ENCODE results near the gene CLIC1. TPM values are rescaled to one million over a fixed set of nuclear protein-coding genes. Genes with fewer than 3 reads are reported as not detected.

Gene CLIC1
- total and polyA plus RNA-seq, 10 of the 15 experiments (the other 5 are each of a cell fraction or from before 2014, with no cell fraction given), result 446 to 1,266 (median 636) TPM

- H3K27me3 ChIP-seq (replicated peaks in 1 of 2; ENCODE audit: control insufficient read depth in 2 of 2, insufficient read depth in 2 of 2, low read length in 1 of 2), result no peaks in the 10 kb centered on the region
- peaks cover 6 to 15% of the 10 kb centered on the region in 2 experiments for H3K36me3 ChIP-seq (ENCODE audit: control insufficient read depth in 2 of 2, insufficient read depth in 2 of 2, low read length in 1 of 2)
- DNase-seq (ENCODE audit: low read depth, low spot score) (peak; percentile 35), ATAC-seq (peak; percentile 84), FAIRE-seq (no peak)
- 0 out of 2 replicates have a peak, but pooled peaks cover 3% of the 10 kb centered on the region for H4K20me1 ChIP-seq (ENCODE audit: control insufficient read depth, insufficient read depth)
- H3K4me1 ChIP-seq (ENCODE audit: control insufficient read depth, insufficient read depth, low read length), result peaks cover 33% of the 10 kb centered on the region
- peak overlapping the region; percentile 98 for H3K4me2 ChIP-seq (ENCODE audit: control insufficient read depth, insufficient read depth)
- POLR2A ChIA-PET, result interaction anchor here (0.9 to 2.8 kb wide), 9 partner anchors 10 to 327 kb away, joined by 3 to 30 read pairs (median 3); partner anchors contain the start of genes HSPA1B, MSH5 and NEU1
- H3K9ac ChIP-seq (ENCODE audit: control insufficient read depth, insufficient read depth, low read length), result peak overlapping the region; percentile 25; the same call in 1 of the 2 replicates
- peak overlapping the region; percentile 13; the same call in 1 of the 2 replicates for H3K27ac ChIP-seq (ENCODE audit: control insufficient read depth, insufficient read depth)
- no TSS peak for BruUV-seq (replicated peaks)
- no peaks in the 10 kb centered on the region for H3K9me3 ChIP-seq (replicated peaks; ENCODE audit: control insufficient read depth, insufficient read depth, low read length)
- peaks cover 16% of the 10 kb centered on the region for H3K79me2 ChIP-seq (ENCODE audit: control insufficient read depth, insufficient read depth, low read length)
- SMC1A ChIA-PET (ENCODE audit: uncharacterized antibody, unreplicated experiment), result interaction anchor here (0.6 to 5.3 kb wide), 13 partner anchors 9 to 107 kb away, joined by 3 to 45 read pairs (median 3); partner anchors contain the start of genes CLIC1, HSPA1A, HSPA1L and LSM2
- in situ Hi-C loops (cut with MboI), result no loop called here
- intact Hi-C loops (cut with micrococcal nuclease; ENCODE audit: unreplicated experiment), result loop anchor here (1.0 to 2.0 kb wide), 3 partner anchors 39 to 97 kb away; partner anchors contain the start of gene HSPA1B
- peak overlapping the region; percentile 78 for H3K4me3 ChIP-seq
- CTCF ChIA-PET, result interaction anchor here (0.6 to 15.8 kb wide), 19 partner anchors 9 to 221 kb away, joined by 3 to 208 read pairs (median 5); partner anchors contain the start of genes HSPA1B, LY6G5C, MSH5 and VARS1
- RAD21 ChIA-PET (ENCODE audit: unreplicated experiment), result interaction anchor here (0.7 to 3.6 kb wide), 18 partner anchors 10 to 466 kb away, joined by 3 to 44 read pairs (median 4); partner anchors contain the start of genes HSPA1A, HSPA1B, HSPA1L and LSM2
- peak overlapping the region; percentile 29 for H2AFZ ChIP-seq (ENCODE audit: control insufficient read depth, low read depth, low read length)
- under 1% methylated on average over 29 of the region's 29 CpGs for WGBS (ENCODE audit: insufficient coverage, insufficient replicate concordance, low lambda C conversion rate, missing lambda C conversion rate)
- TF ChIP-seq SREBF2 (IDR thresholded peaks at IDR 0.05; ENCODE audit: low read length) (no peak), SP1 (IDR thresholded peaks at IDR 0.05; ENCODE audit: low read depth, low read length) (peak; percentile 42), MYB (IDR thresholded peaks at IDR 0.05; ENCODE audit: borderline replicate concordance, low read depth, low read length) (no peak), NKRF (conservative IDR thresholded peaks at IDR 0.05) (peak; percentile 62; the same call in 1 of the 2 replicates), TARDBP (IDR thresholded peaks at IDR 0.05; ENCODE audit: borderline replicate concordance) (no peak), POLR2AphosphoS2 (IDR thresholded peaks at IDR 0.05; ENCODE audit: low read depth, low read length) (no peak), PRDM15 (CRISPR knock-in tag; IDR thresholded peaks at IDR 0.05) (no peak), CHD1 (IDR thresholded peaks at IDR 0.05; ENCODE audit: low read depth, low read length) (no peak), HSF1 (IDR thresholded peaks at IDR 0.05; ENCODE audit: low read depth, low read length) (no peak), IKZF2 (IDR thresholded peaks at IDR 0.05) (no peak; a peak in 1 of 4 replicates), CBX5 (IDR thresholded peaks at IDR 0.05; ENCODE audit: low read depth) (no peak), CREM (IDR thresholded peaks at IDR 0.05; ENCODE audit: low read depth) (no peak), NFIC (IDR thresholded peaks at IDR 0.05; ENCODE audit: low read depth, low read length) (no peak), RCOR1 (conservative IDR thresholded peaks at IDR 0.05; ENCODE audit: low read depth, low read length) (no peak), USF2 (IDR thresholded peaks at IDR 0.05; ENCODE audit: borderline replicate concordance, low read depth, low read length) (no peak), ZNF384 (IDR thresholded peaks at IDR 0.05; ENCODE audit: borderline replicate concordance, low read depth, low read length) (no peak)
These were observed 6.8 kb downstream of the CLIC1 start for GRCh38 chr6:31729515-31729978.

Measured in GM12878 (cell line).